RCC 7860 (cell line): ENCODE results near the gene PEX14.

ENCODE experiments used
- DNase-seq: peaks from one replicate; pipeline ENCODE4 v3.0.0-alpha.2; 2015; ENCODE audit warnings: low spot score
- FAIRE-seq: peaks from 2 replicates; lab custom pipeline; 2012; peaks lifted over from hg19 to GRCh38; lab: Jason Lieb, UNC

The PEX14 gene

GRCh38 chr1:10673109-10673711 is 198.5 kb downstream of the PEX14 start:
- FAIRE-seq: no peak
- no peak for DNase-seq

- FAIRE-seq: no peak
- DNase-seq: no peak
Observed at GRCh38 chr1:10674222-10674621, 199.5 kb downstream of the PEX14 start.

GRCh38 chr1:10674700-10675609 is 200.2 kb downstream of the PEX14 start:
- FAIRE-seq: no peak
- DNase-seq: no peak

- DNase-seq: no peak
- no peak for FAIRE-seq
Observed at GRCh38 chr1:10675813-10676212, 201.1 kb downstream of the PEX14 start.

- no peak for DNase-seq
- no peak for FAIRE-seq
Observed at GRCh38 chr1:10676963-10677362, 202.2 kb downstream of the PEX14 start.

GRCh38 chr1:10677491-10678391 is 203.0 kb downstream of the PEX14 start:
- FAIRE-seq (no peak), DNase-seq (no peak)

GRCh38 chr1:10678402-10678801 is 203.7 kb downstream of the PEX14 start:
- FAIRE-seq (no peak), DNase-seq (no peak)

- DNase-seq (no peak), FAIRE-seq (no peak)
Observed at GRCh38 chr1:10678852-10679251, 204.1 kb downstream of the PEX14 start.

- FAIRE-seq: no peak
Observed at GRCh38 chr1:10679496-10680220, 204.9 kb downstream of the PEX14 start.

More at GRCh38 chr1:10679496-10680220, 204.9 kb downstream of the PEX14 start:
- DNase-seq: peak; percentile 53
